Stimulated activated CD4-positive, alpha-beta T cell treated with anti-CD3 and anti-CD28 coated beads, Interleukin-4, amount 100 ng/mL, for 48 hours (primary cell): ENCODE data around the gene ZNF445.
"Not testable (repeated sequence)": the region's sequence is repeated elsewhere in the genome, so short reads cannot be mapped to it uniquely, and the experiment has no call there.

Experiments
- DNase-seq, 2 donors: peaks; one replicate each; pipeline ENCODE4 v3.0.0-alpha.2; 2020; ENCODE audit warnings: low read depth in 2 of 2

The ZNF445 gene

GRCh38 chr3:44398853-44399252, 78.6 kb downstream of the ZNF445 start:
- no peak for DNase-seq

- DNase-seq, result not testable (repeated sequence)
These were observed 79.2 kb downstream of the ZNF445 start for GRCh38 chr3:44398271-44398670.

GRCh38 chr3:44396200-44397171, 81.0 kb downstream of the ZNF445 start:
- DNase-seq, result no peak

GRCh38 chr3:44395714-44396113, 81.8 kb downstream of the ZNF445 start:
- no peak for DNase-seq

- DNase-seq, result no peak
These were observed 85.0 kb downstream of the ZNF445 start for GRCh38 chr3:44392489-44392888.

GRCh38 chr3:44387404-44387803, 90.1 kb downstream of the ZNF445 start:
- DNase-seq, result no peak
